GM23338 (cell line): ENCODE measurements around the gene HDGFL2. TPM values are rescaled to one million over a fixed set of nuclear protein-coding genes. Genes with fewer than 3 reads are reported as not detected.

Experiments used
- ATAC-seq: fragments of 200-7000 bp; cut with Tn5 transposase; 3 replicates; pipeline ENCODE4 v1.9.1; 2020
- DNase-seq: peaks from one replicate; pipeline ENCODE4 v3.0.0-alpha.2; 2015; ENCODE audit warnings: low spot score
- H2AFZ ChIP-seq: fragments of 200-600 bp; sonication (generic); 2 replicates; pipeline ENCODE4 v1.8.0; 2016; ENCODE audit warnings: antibody characterized with exemption, mild to moderate bottlenecking, moderate library complexity
- H3F3A ChIP-seq: fragments of 200-600 bp; sonication (generic); replicated peaks from 2 replicates; pipeline ENCODE4 v1.8.0; 2017; ENCODE audit warnings: antibody characterized with exemption, mixed run types, low read depth
- H3K27ac ChIP-seq: fragments of 200-600 bp; sonication (generic); 2 replicates; pipeline ENCODE4 v1.6.1; 2016; ENCODE audit warnings: low read depth
- H3K27me3 ChIP-seq: fragments of 200-600 bp; sonication (generic); 2 replicates; pipeline ENCODE4 v1.8.0; 2016; ENCODE audit warnings: mild to moderate bottlenecking, mixed run types, moderate library complexity; ENCODE audit not compliant: insufficient read depth
- H3K36me3 ChIP-seq: fragments of 200-600 bp; sonication (generic); 2 replicates; pipeline ENCODE4 v1.8.0; 2016; ENCODE audit warnings: mild to moderate bottlenecking; ENCODE audit not compliant: insufficient read depth
- H3K4me1 ChIP-seq: fragments of 200-600 bp; sonication (generic); 2 replicates; pipeline ENCODE4 v1.8.0; 2016; ENCODE audit warnings: mild to moderate bottlenecking, moderate library complexity; ENCODE audit not compliant: insufficient read depth
- H3K4me2 ChIP-seq: fragments of 200-600 bp; sonication (generic); 2 replicates; pipeline ENCODE4 v1.7.1; 2017; ENCODE audit warnings: mixed run types
- H3K4me3 ChIP-seq: fragments of 200-600 bp; sonication (generic); 2 replicates; pipeline ENCODE4 v1.6.1; 2016; ENCODE audit warnings: mixed run types
- H3K79me2 ChIP-seq: fragments of 200-600 bp; sonication (generic); replicated peaks from 2 replicates; pipeline ENCODE4 v1.8.0; 2017; ENCODE audit warnings: mild to moderate bottlenecking; ENCODE audit not compliant: insufficient read depth
- H3K9me2 ChIP-seq: fragments of 200-600 bp; sonication (generic); 2 replicates; pipeline ENCODE4 v1.8.0; 2017; ENCODE audit not compliant: insufficient read depth
- H4K20me1 ChIP-seq: fragments of 200-600 bp; sonication (generic); replicated peaks from 2 replicates; pipeline ENCODE4 v1.8.0; 2017; ENCODE audit warnings: mild to moderate bottlenecking; ENCODE audit not compliant: insufficient read depth
- H3K27ac Mint-ChIP-seq: 2 replicates; pipeline ENCODE4 v1.8.0; 2020; ENCODE audit warnings: inconsistent platforms, mild to moderate bottlenecking, moderate library complexity, mixed read lengths
- H3K27me3 Mint-ChIP-seq: 3 replicates; pipeline ENCODE4 v1.8.0; 2022; ENCODE audit warnings: low read depth, mild to moderate bottlenecking, moderate library complexity, mixed read lengths, inconsistent platforms; ENCODE audit not compliant: insufficient read depth, poor library complexity
- H3K36me3 Mint-ChIP-seq: 3 replicates; pipeline ENCODE4 v1.8.0; 2021; ENCODE audit warnings: low read depth, mild to moderate bottlenecking, inconsistent platforms, moderate library complexity, mixed read lengths
- H3K4me1 Mint-ChIP-seq: 3 replicates; pipeline ENCODE4 v1.8.0; 2020; ENCODE audit warnings: mild to moderate bottlenecking, inconsistent platforms, mixed read lengths
- H3K4me3 Mint-ChIP-seq: 3 replicates; pipeline ENCODE4 v1.8.0; 2021; ENCODE audit warnings: moderate library complexity, mild to moderate bottlenecking, inconsistent platforms, mixed read lengths
- H3K9me3 Mint-ChIP-seq: 3 replicates; pipeline ENCODE4 v1.8.0; 2020; ENCODE audit warnings: moderate library complexity, mild to moderate bottlenecking, inconsistent platforms, mixed read lengths
- CREB1 ChIP-seq: fragments of 250-450 bp; sonication (Bioruptor Pico); IDR thresholded peaks from 2 replicates; pipeline ENCODE4 v1.5.0; 2020; ENCODE audit warnings: low read depth, mild to moderate bottlenecking, moderate library complexity
- CTCF ChIP-seq, 2 experiments: fragments of 200-600 bp in 1 of 2; sonication (generic) in 1 of 2; conservative IDR thresholded peaks; 2 replicates each; pipeline versions ENCODE4 v1.5.1 to v1.6.1; 2016 to 2017; ENCODE audit warnings: antibody characterized with exemption in 2 of 2, low read depth in 2 of 2, mild to moderate bottlenecking in 2 of 2, moderate library complexity in 1 of 2
- ETS1 ChIP-seq: IDR thresholded peaks from 2 replicates; pipeline ENCODE4 v1.6.1; 2016; ENCODE audit warnings: antibody characterized with exemption
- EZH2 ChIP-seq: fragments of 200-600 bp; sonication (generic); IDR thresholded peaks from one replicate; pipeline ENCODE4 v1.8.0; 2017; ENCODE audit warnings: antibody characterized with exemption, mild to moderate bottlenecking, low read depth; ENCODE audit not compliant: unreplicated experiment
- EZH2phosphoT487 ChIP-seq: fragments of 200-600 bp; sonication (generic); IDR thresholded peaks from one replicate; pipeline ENCODE4 v1.8.1; 2018; ENCODE audit warnings: antibody characterized with exemption; ENCODE audit not compliant: unreplicated experiment
- JUNB ChIP-seq: IDR thresholded peaks from one replicate; pipeline ENCODE4 v1.6.1; 2016; ENCODE audit warnings: antibody characterized with exemption; ENCODE audit not compliant: unreplicated experiment
- NANOG ChIP-seq: IDR thresholded peaks from 2 replicates; pipeline ENCODE4 v1.6.1; 2016; ENCODE audit warnings: antibody characterized with exemption, borderline replicate concordance
- POLR2AphosphoS5 ChIP-seq: IDR thresholded peaks from 2 replicates; pipeline ENCODE4 v1.6.1; 2016; ENCODE audit warnings: antibody characterized with exemption, low read depth
- STAT1 ChIP-seq: IDR thresholded peaks from one replicate; pipeline ENCODE4 v1.6.1; 2016; ENCODE audit warnings: antibody characterized with exemption; ENCODE audit not compliant: unreplicated experiment
- ZNF114 ChIP-seq: fragments of 250-450 bp; sonication (Bioruptor Pico); IDR thresholded peaks from 2 replicates; pipeline ENCODE4 v1.5.0; 2020; ENCODE audit warnings: mild to moderate bottlenecking, moderate library complexity
- ZNF462 ChIP-seq: fragments of 250-450 bp; sonication (Bioruptor Pico); IDR thresholded peaks from 2 replicates; pipeline ENCODE4 v1.5.0; 2020; ENCODE audit warnings: mild to moderate bottlenecking, moderate library complexity
- polyA plus RNA-seq: library from polyadenylated mRNA; unstranded; fragments of >200 nt; fragmentation: Nextera tagmentation; extraction: Ambion mirVana; gene quantifications from 2 replicates; pipeline ENCODE4 v1.2.1, GENCODE V29; 2016
- total RNA-seq: library from RNA; depleted of rRNA; stranded (reverse); fragments of >200 nt; shearing (Covaris generic); gene quantifications from 2 replicates; pipeline ENCODE4 v1.2.3, GENCODE V29; 2014

HDGFL2 gene
- total and polyA plus RNA-seq, 2 experiments from 2014 or later = 64.8 to 113 TPM

- Mint-ChIP-seq H3K27ac (no peak overlapping the region), H3K27me3 (peaks cover 9% of the 10 kb centered on the region), H3K4me3 (no peak overlapping the region), H3K4me1 (no peaks in the 10 kb centered on the region), H3K36me3 (peaks cover 83% of the 10 kb centered on the region), H3K9me3 (no peaks in the 10 kb centered on the region)
- no peaks in the 10 kb centered on the region for H3K9me2 ChIP-seq
- H3K27me3 ChIP-seq = no peaks in the 10 kb centered on the region
- H3K36me3 ChIP-seq = peaks cover 78% of the 10 kb centered on the region
- TF ChIP-seq JUNB = no peak
- no peak overlapping the region for H3K4me3 ChIP-seq
- H3F3A ChIP-seq = peaks cover 17% of the 10 kb centered on the region; the same call in 1 of the 2 replicates
- no peak for DNase-seq
- H3K4me1 ChIP-seq = no peaks in the 10 kb centered on the region
- H4K20me1 ChIP-seq = peaks cover 38% of the 10 kb centered on the region
- no peak overlapping the region for H3K27ac ChIP-seq
- H3K4me2 ChIP-seq = no peak overlapping the region
- H3K79me2 ChIP-seq = peaks cover 41% of the 10 kb centered on the region
- no peak overlapping the region for H2AFZ ChIP-seq
- ATAC-seq = no peak
Measured at GRCh38 chr19:4423416-4424126, 48.5 kb upstream of the HDGFL2 start.

GRCh38 chr19:4425537-4425936 is 46.6 kb upstream of the HDGFL2 start:
- H3K4me3 Mint-ChIP-seq = no peak overlapping the region
- Histone ChIP-seq H3F3A (peaks cover 20% of the 10 kb centered on the region), H3K4me1 (no peaks in the 10 kb centered on the region), H2AFZ (no peak overlapping the region), H3K79me2 (peaks cover 21% of the 10 kb centered on the region), H3K4me2 (no peak overlapping the region), H3K36me3 (peaks cover 77% of the 10 kb centered on the region), H3K4me3 (no peak overlapping the region), H4K20me1 (peaks cover 31% of the 10 kb centered on the region), H3K9me2 (no peaks in the 10 kb centered on the region), H3K27ac (0 out of 2 replicates have a peak overlapping the region, but pooled peaks have one; percentile 0), H3K27me3 (no peaks in the 10 kb centered on the region)
- no peak overlapping the region for H3K27ac Mint-ChIP-seq
- H3K9me3 Mint-ChIP-seq = no peaks in the 10 kb centered on the region
- H3K27me3 Mint-ChIP-seq = peaks cover 10% of the 10 kb centered on the region
- no peak for ATAC-seq
- no peaks in the 10 kb centered on the region; the same call in 2 of the 3 replicates for H3K4me1 Mint-ChIP-seq
- no peak for DNase-seq
- H3K36me3 Mint-ChIP-seq = peaks cover 85% of the 10 kb centered on the region
- TF ChIP-seq ZNF114 (CRISPR knock-in tag) (no peak), NANOG (no peak), ETS1 (no peak), POLR2AphosphoS5 (no peak), CREB1 (CRISPR knock-in tag) (no peak), EZH2phosphoT487 (no peak), STAT1 (no peak), CTCF (conservative IDR thresholded peaks at IDR 0.05; ENCODE audit: low read depth in 2 of 2) (no peak), ZNF462 (CRISPR knock-in tag) (no peak), EZH2 (no peak), JUNB (no peak)
